DOHH2 (cell line): ENCODE data around the gene TOMT.

Experiments
- CTCF ChIP-seq: fragments of 200-600 bp; sonication (generic); IDR thresholded peaks from one replicate; pipeline ENCODE4 v1.5.1; 2014; ENCODE audit warnings: antibody characterized with exemption, mild to moderate bottlenecking, low read depth, low read length; ENCODE audit not compliant: poor library complexity, severe bottlenecking
- EZH2phosphoT487 ChIP-seq: fragments of 200-600 bp; sonication (generic); IDR thresholded peaks from 2 replicates; pipeline ENCODE4 v1.6.1; 2017; ENCODE audit warnings: borderline replicate concordance, mild to moderate bottlenecking, antibody characterized with exemption, low read length, moderate library complexity, mixed read lengths

- TF ChIP-seq EZH2phosphoT487 (no peak), CTCF (no peak)
Measured at GRCh38 chr11:72141066-72141465, 35.3 kb downstream of the TOMT start.
